Stimulated activated CD4-positive, alpha-beta T cell treated with anti-CD3 and anti-CD28 coated beads, Interleukin-1b, Interleukin-23, amount 100 ng/mL, for 24 hours (primary cell): ENCODE data around the gene KLHL3.

Experiments used
- DNase-seq, 4 experiments: peaks; one replicate each; pipeline ENCODE4 v3.0.0-alpha.2; 2020; ENCODE audit warnings: low read depth in 4 of 4, low spot score in 1 of 4

Gene KLHL3

GRCh38 chr5:137710086-137710485 is 25.8 kb downstream of the KLHL3 start:
- DNase-seq = no peak

GRCh38 chr5:137708796-137709559 is 26.9 kb downstream of the KLHL3 start:
- no peak for DNase-seq

GRCh38 chr5:137708062-137708461 is 27.8 kb downstream of the KLHL3 start:
- no peak for DNase-seq

GRCh38 chr5:137706841-137707240 is 29.0 kb downstream of the KLHL3 start:
- no peak for DNase-seq

GRCh38 chr5:137705106-137705505 is 30.8 kb downstream of the KLHL3 start:
- DNase-seq = no peak

GRCh38 chr5:137703565-137703964 is 32.3 kb downstream of the KLHL3 start:
- DNase-seq = no peak

- DNase-seq = no peak
Observed at GRCh38 chr5:137700282-137700680, 35.6 kb downstream of the KLHL3 start.

- no peak for DNase-seq
Observed at GRCh38 chr5:137699336-137700281, 36.3 kb downstream of the KLHL3 start.

- peak in 2 of 4 experiments; percentile 18 to 48 for DNase-seq
Observed at GRCh38 chr5:137696481-137696880, 39.4 kb downstream of the KLHL3 start.

- DNase-seq = no peak
Observed at GRCh38 chr5:137695651-137696428, 40.0 kb downstream of the KLHL3 start.

- no peak for DNase-seq
Observed at GRCh38 chr5:137693951-137694721, 41.8 kb downstream of the KLHL3 start.

GRCh38 chr5:137693307-137693950 is 42.5 kb downstream of the KLHL3 start:
- DNase-seq = no peak

- no peak for DNase-seq
Observed at GRCh38 chr5:137689306-137689705, 46.6 kb downstream of the KLHL3 start.

GRCh38 chr5:137688210-137688840 is 47.6 kb downstream of the KLHL3 start:
- no peak for DNase-seq

- no peak for DNase-seq
Observed at GRCh38 chr5:137684761-137685160, 51.1 kb downstream of the KLHL3 start.

- DNase-seq = no peak
Observed at GRCh38 chr5:137681191-137681590, 54.7 kb downstream of the KLHL3 start.

- no peak for DNase-seq
Observed at GRCh38 chr5:137679910-137680309, 56.0 kb downstream of the KLHL3 start.

GRCh38 chr5:137679195-137679594 is 56.7 kb downstream of the KLHL3 start:
- DNase-seq = no peak

- no peak for DNase-seq
Observed at GRCh38 chr5:137672881-137673280, 63.0 kb downstream of the KLHL3 start.

- DNase-seq = no peak
Observed at GRCh38 chr5:137672001-137672400, 63.9 kb downstream of the KLHL3 start.
